GM18526 (cell line): ENCODE measurements around the gene HCRTR2.

Source experiments
- POLR2A ChIP-seq: IDR thresholded peaks from 3 replicates; pipeline ENCODE4 v1.6.1; 2011; ENCODE audit not compliant: insufficient read length; ENCODE audit errors: extremely low read depth

Gene HCRTR2

GRCh38 chr6:55281215-55281614 is 106.9 kb downstream of the HCRTR2 start:
- no peak for TF ChIP-seq POLR2A

- no peak for TF ChIP-seq POLR2A
Observed at GRCh38 chr6:55282115-55282514, 107.8 kb downstream of the HCRTR2 start.

GRCh38 chr6:55286824-55287223 is 112.5 kb downstream of the HCRTR2 start:
- no peak for TF ChIP-seq POLR2A

GRCh38 chr6:55290736-55291135 is 116.4 kb downstream of the HCRTR2 start:
- no peak for TF ChIP-seq POLR2A

- no peak for TF ChIP-seq POLR2A
Observed at GRCh38 chr6:55293116-55293515, 118.8 kb downstream of the HCRTR2 start.

GRCh38 chr6:55299286-55299985 is 125.1 kb downstream of the HCRTR2 start:
- TF ChIP-seq POLR2A, result no peak

- no peak for TF ChIP-seq POLR2A
Observed at GRCh38 chr6:55304747-55305146, 130.4 kb downstream of the HCRTR2 start.

- no peak for TF ChIP-seq POLR2A
Observed at GRCh38 chr6:55319961-55320695, 145.8 kb downstream of the HCRTR2 start.

GRCh38 chr6:55320696-55321086 is 146.4 kb downstream of the HCRTR2 start:
- no peak for TF ChIP-seq POLR2A

GRCh38 chr6:55327169-55327568 is 152.9 kb downstream of the HCRTR2 start, which contains the start of gene GFRAL:
Gene GFRAL (plus strand): TSS chr6:55327469. CDS start chr6:55327555, 86 bp downstream.
- no peak for TF ChIP-seq POLR2A
